SHP77 (cell line): Measurements from ENCODE around the gene PUM2.

ENCODE experiments used
- DNase-seq, 2 experiments: peaks; one replicate each; lab custom pipeline; 2025; lab: John Stamatoyannopoulos, UW

PUM2 gene

GRCh38 chr2:20203072-20203471 is 147.6 kb downstream of the PUM2 start:
- DNase-seq, result no peak

- no peak for DNase-seq
These were observed 149.0 kb downstream of the PUM2 start for GRCh38 chr2:20201671-20202070.

GRCh38 chr2:20200697-20201555 is 149.7 kb downstream of the PUM2 start:
- no peak for DNase-seq

- no peak for DNase-seq
These were observed 150.9 kb downstream of the PUM2 start for GRCh38 chr2:20199633-20200270.

GRCh38 chr2:20198796-20199632 is 151.6 kb downstream of the PUM2 start:
- no peak for DNase-seq
